AG20443 (cell line): Measurements from ENCODE around the gene CPT1B.
"Not testable (repeated sequence)": the region's sequence is repeated elsewhere in the genome, so short reads cannot be mapped to it uniquely, and the experiment has no call there.

Experiments
- DNase-seq: peaks from one replicate; pipeline ENCODE4 v3.0.0; 2012; ENCODE audit warnings: low spot score, mixed read lengths

CPT1B gene

GRCh38 chr22:50577987-50578775 lies at the start of gene CPT1B:
TSS of gene CPT1B (minus strand) at chr22:50578427. CDS start at chr22:50577915, 512 bp downstream.
- DNase-seq: peak; percentile 51

- DNase-seq: no peak
Measured at GRCh38 chr22:50626850-50627641, 48.8 kb upstream of the CPT1B start.

- DNase-seq: no peak
Measured at GRCh38 chr22:50626314-50626849, 48.2 kb upstream of the CPT1B start.

- no peak for DNase-seq
Measured at GRCh38 chr22:50625568-50626313, 47.5 kb upstream of the CPT1B start.

- DNase-seq: no peak
Measured at GRCh38 chr22:50625131-50625567, 46.9 kb upstream of the CPT1B start.

- no peak for DNase-seq
Measured at GRCh38 chr22:50624347-50625130, 46.3 kb upstream of the CPT1B start.

- peak; percentile 25 for DNase-seq
Measured at GRCh38 chr22:50622723-50623327, 44.6 kb upstream of the CPT1B start.

GRCh38 chr22:50621948-50622722 lies 43.9 kb upstream of the CPT1B start:
- DNase-seq: no peak

GRCh38 chr22:50621356-50621880 lies 43.2 kb upstream of the CPT1B start:
- DNase-seq: no peak

GRCh38 chr22:50620593-50621355 lies 42.5 kb upstream of the CPT1B start:
- DNase-seq: peak; percentile 81

- not testable (repeated sequence) for DNase-seq
Measured at GRCh38 chr22:50614296-50614695, 36.1 kb upstream of the CPT1B start.

- DNase-seq: peak; percentile 14
Measured at GRCh38 chr22:50613291-50613981, 35.2 kb upstream of the CPT1B start.

GRCh38 chr22:50612528-50613221 lies 34.4 kb upstream of the CPT1B start:
- DNase-seq: no peak

GRCh38 chr22:50612168-50612527 lies 33.9 kb upstream of the CPT1B start:
- DNase-seq: no peak

GRCh38 chr22:50611341-50612060 lies 33.3 kb upstream of the CPT1B start:
- DNase-seq: no peak

GRCh38 chr22:50610581-50610980 lies 32.4 kb upstream of the CPT1B start:
- no peak for DNase-seq

- no peak for DNase-seq
Measured at GRCh38 chr22:50610041-50610451, 31.8 kb upstream of the CPT1B start.
